DOHH2 (cell line): ENCODE data around the gene SMU1.
"Not testable (repeated sequence)": the region's sequence is repeated elsewhere in the genome, so short reads cannot be mapped to it uniquely, and the experiment has no call there.

ENCODE experiments used
- H3F3A ChIP-seq: fragments of 200-600 bp; sonication (generic), shearing (Covaris generic); 2 replicates; pipeline ENCODE4 v1.6.0; 2016; ENCODE audit warnings: antibody characterized with exemption, mild to moderate bottlenecking; ENCODE audit not compliant: control insufficient read depth, insufficient read depth
- H3K27ac ChIP-seq: fragments of 200-600 bp; sonication (generic); 2 replicates; pipeline ENCODE4 v1.5.1; 2014; ENCODE audit warnings: low read depth, mild to moderate bottlenecking, low read length, moderate library complexity
- H3K27me3 ChIP-seq: fragments of 200-600 bp; sonication (generic); 2 replicates; pipeline ENCODE4 v1.6.1; 2014; ENCODE audit warnings: mild to moderate bottlenecking, low read length, mixed read lengths; ENCODE audit not compliant: control insufficient read depth
- H3K36me3 ChIP-seq: fragments of 200-600 bp; sonication (generic); 2 replicates; pipeline ENCODE4 v1.6.1; 2014; ENCODE audit warnings: mild to moderate bottlenecking, low read length, moderate library complexity, mixed read lengths; ENCODE audit not compliant: control insufficient read depth
- H3K4me1 ChIP-seq: fragments of 200-600 bp; sonication (generic); 2 replicates; pipeline ENCODE4 v1.6.1; 2014; ENCODE audit warnings: mild to moderate bottlenecking, low read length, mixed read lengths; ENCODE audit not compliant: control insufficient read depth
- H3K4me2 ChIP-seq: fragments of 200-600 bp; sonication (generic); 2 replicates; pipeline ENCODE4 v1.6.0; 2014; ENCODE audit warnings: mild to moderate bottlenecking, low read length, moderate library complexity
- H3K4me3 ChIP-seq: fragments of 200-600 bp; sonication (generic); 2 replicates; pipeline ENCODE4 v1.5.1; 2014; ENCODE audit warnings: mild to moderate bottlenecking, low read length, mixed read lengths
- H3K79me2 ChIP-seq: fragments of 200-600 bp; sonication (generic); 2 replicates; pipeline ENCODE4 v1.6.1; 2014; ENCODE audit warnings: mild to moderate bottlenecking, low read length, mixed read lengths; ENCODE audit not compliant: control insufficient read depth
- H3K9me2 ChIP-seq: fragments of 200-600 bp; sonication (generic); replicated peaks from 2 replicates; pipeline ENCODE4 v1.6.1; 2014; ENCODE audit warnings: mild to moderate bottlenecking, low read length, mixed read lengths; ENCODE audit not compliant: control insufficient read depth
- H3K9me3 ChIP-seq: fragments of 200-600 bp; sonication (generic); 2 replicates; pipeline ENCODE4 v1.6.1; 2014; ENCODE audit warnings: antibody characterized with exemption, low read length, mixed read lengths; ENCODE audit not compliant: control insufficient read depth, insufficient read depth
- H4K20me1 ChIP-seq: fragments of 200-600 bp; sonication (generic); 2 replicates; pipeline ENCODE4 v1.6.0; 2014; ENCODE audit warnings: low read depth, mild to moderate bottlenecking, antibody characterized with exemption, low read length, moderate library complexity; ENCODE audit not compliant: control insufficient read depth, insufficient read depth
- CTCF ChIP-seq: fragments of 200-600 bp; sonication (generic); IDR thresholded peaks from one replicate; pipeline ENCODE4 v1.5.1; 2014; ENCODE audit warnings: antibody characterized with exemption, mild to moderate bottlenecking, low read depth, low read length; ENCODE audit not compliant: poor library complexity, severe bottlenecking
- EZH2phosphoT487 ChIP-seq: fragments of 200-600 bp; sonication (generic); IDR thresholded peaks from 2 replicates; pipeline ENCODE4 v1.6.1; 2017; ENCODE audit warnings: borderline replicate concordance, mild to moderate bottlenecking, antibody characterized with exemption, low read length, moderate library complexity, mixed read lengths

Gene SMU1

DNA sequence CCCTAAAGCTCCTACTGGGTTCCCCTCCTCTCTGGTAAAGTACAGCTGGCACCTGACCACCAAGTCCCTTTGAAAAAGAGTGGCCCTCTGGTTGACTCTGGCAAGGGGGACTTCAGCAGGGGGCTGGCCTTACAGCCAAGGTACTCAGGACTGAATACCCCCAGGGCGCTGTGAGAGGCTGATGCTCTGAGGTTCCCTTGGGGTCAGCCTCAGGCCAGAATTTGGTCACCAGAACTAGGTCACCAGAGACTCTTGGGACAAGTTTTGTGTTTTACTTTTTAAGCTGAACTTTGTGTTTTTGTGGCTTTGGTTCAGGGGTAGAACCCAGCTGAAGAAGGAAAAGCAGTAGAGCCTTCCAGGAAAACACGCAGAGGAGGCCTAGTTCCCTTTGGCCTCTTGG is 23.3 kb upstream of the SMU1 start:
- TF ChIP-seq CTCF (no peak), EZH2phosphoT487 (no peak)
- no peaks in the 10 kb centered on the region for H3K9me2 ChIP-seq
- no peaks in the 10 kb centered on the region for H3K4me1 ChIP-seq
- H3K36me3 ChIP-seq: no peaks in the 10 kb centered on the region
- H3K4me2 ChIP-seq: no peak overlapping the region
- H3K27ac ChIP-seq: no peak overlapping the region
- no peaks in the 10 kb centered on the region for H3K27me3 ChIP-seq
- no peaks in the 10 kb centered on the region for H4K20me1 ChIP-seq
- H3K79me2 ChIP-seq: no peaks in the 10 kb centered on the region
- H3K9me3 ChIP-seq: no peaks in the 10 kb centered on the region
- H3F3A ChIP-seq: no peaks in the 10 kb centered on the region
- no peak overlapping the region for H3K4me3 ChIP-seq

DNA sequence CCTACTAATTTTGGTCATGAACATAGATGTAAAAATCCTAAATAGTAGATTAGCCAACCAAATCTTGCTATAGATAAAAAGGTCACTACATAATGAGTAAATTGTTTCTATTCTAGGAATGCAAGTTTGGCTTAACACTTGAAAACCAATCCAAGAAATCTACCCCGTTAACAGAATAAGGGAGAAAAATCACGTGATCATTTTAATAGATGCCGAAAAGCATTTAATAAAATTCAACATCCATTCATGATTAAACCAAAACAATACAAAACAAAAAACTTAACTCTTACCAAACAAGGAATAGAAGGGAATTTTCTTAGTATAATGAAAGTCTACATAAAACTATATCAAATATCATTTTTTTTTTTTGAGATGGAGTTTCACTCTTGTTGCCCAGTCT is 20.7 kb upstream of the SMU1 start:
- H3K36me3 ChIP-seq: no peaks in the 10 kb centered on the region
- no peak overlapping the region for H3K4me2 ChIP-seq
- no peak overlapping the region for H3K27ac ChIP-seq
- no peaks in the 10 kb centered on the region for H3K4me1 ChIP-seq
- H3K79me2 ChIP-seq: no peaks in the 10 kb centered on the region
- H3K9me2 ChIP-seq: no peaks in the 10 kb centered on the region
- no peaks in the 10 kb centered on the region for H4K20me1 ChIP-seq
- no peaks in the 10 kb centered on the region for H3K9me3 ChIP-seq
- H3F3A ChIP-seq: no peaks in the 10 kb centered on the region
- no peak overlapping the region for H3K4me3 ChIP-seq
- peaks cover 1% of the 10 kb centered on the region; the same call in 1 of the 2 replicates for H3K27me3 ChIP-seq
- TF ChIP-seq CTCF: no peak
- TF ChIP-seq EZH2phosphoT487: no peak

DNA sequence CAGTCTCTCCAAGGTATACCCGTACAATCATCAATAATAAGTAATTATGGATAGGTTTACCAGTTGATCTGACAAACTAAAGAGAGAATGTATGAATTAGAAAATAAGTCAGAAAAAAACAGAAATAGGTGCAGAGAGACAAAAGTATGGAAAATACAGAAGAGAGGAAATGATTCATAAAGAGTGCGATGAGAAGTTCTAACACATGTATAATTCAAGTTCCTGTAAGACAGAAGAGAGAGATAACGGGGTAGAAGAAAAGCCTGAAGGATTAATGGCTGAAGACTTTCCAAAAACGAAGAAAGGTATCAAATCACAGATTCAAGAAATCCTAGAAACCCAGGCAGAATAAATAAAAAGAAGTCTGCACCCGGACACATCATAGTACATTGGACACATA is 16.2 kb upstream of the SMU1 start:
- no peak for TF ChIP-seq EZH2phosphoT487
- TF ChIP-seq CTCF: no peak
- no peaks in the 10 kb centered on the region for H3K9me2 ChIP-seq
- no peaks in the 10 kb centered on the region for H3K9me3 ChIP-seq
- no peaks in the 10 kb centered on the region for H4K20me1 ChIP-seq
- no peaks in the 10 kb centered on the region for H3K79me2 ChIP-seq
- H3K27me3 ChIP-seq: peaks cover 3% of the 10 kb centered on the region; the same call in 1 of the 2 replicates
- no peak overlapping the region for H3K4me3 ChIP-seq
- H3K4me1 ChIP-seq: no peaks in the 10 kb centered on the region
- H3K36me3 ChIP-seq: no peaks in the 10 kb centered on the region
- H3K4me2 ChIP-seq: no peak overlapping the region
- H3F3A ChIP-seq: no peaks in the 10 kb centered on the region
- H3K27ac ChIP-seq: no peak overlapping the region

- H3K9me3 ChIP-seq, H3K36me3 ChIP-seq, H3K79me2 ChIP-seq, H3K9me2 ChIP-seq, H4K20me1 ChIP-seq, H3K4me3 ChIP-seq, H3F3A ChIP-seq, H3K4me2 ChIP-seq, H3K27me3 ChIP-seq, H3K4me1 ChIP-seq, H3K27ac ChIP-seq: not testable (repeated sequence)
These were observed 9.2 kb upstream of the SMU1 start for GRCh38 chr9:33085672-33086071.
